COLO829 (cell line): ENCODE data around the gene SPNS1.
"Not testable (repeated sequence)": the region's sequence is repeated elsewhere in the genome, so short reads cannot be mapped to it uniquely, and the experiment has no call there.

Experiments used
- DNase-seq: peaks from one replicate; pipeline ENCODE4 v3.0.0; 2012; ENCODE audit warnings: low spot score

The SPNS1 gene

DNA sequence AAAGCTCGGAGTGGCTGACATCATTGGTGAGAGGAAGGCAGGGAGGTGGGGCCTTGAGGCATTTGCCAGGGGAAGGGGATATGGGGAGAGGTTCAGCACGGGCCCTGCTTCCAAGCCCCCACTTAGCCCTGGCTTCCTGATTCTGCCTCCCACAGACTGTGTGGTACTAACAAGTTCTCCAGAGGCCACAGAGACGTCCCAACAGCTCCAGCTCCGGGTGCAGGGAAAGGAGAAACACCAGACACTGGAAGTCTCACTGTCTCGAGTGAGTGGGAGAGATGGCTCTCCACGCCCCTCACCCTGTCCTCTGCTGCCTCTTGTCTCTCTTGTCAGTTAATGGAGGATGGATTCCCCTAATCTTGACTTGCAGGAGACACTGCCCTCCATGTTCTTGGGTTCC, 15.7 kb upstream of the SPNS1 start:
- no peak for DNase-seq

GRCh38 chr16:28964072-28964471, 10.5 kb upstream of the SPNS1 start:
- no peak for DNase-seq

DNA sequence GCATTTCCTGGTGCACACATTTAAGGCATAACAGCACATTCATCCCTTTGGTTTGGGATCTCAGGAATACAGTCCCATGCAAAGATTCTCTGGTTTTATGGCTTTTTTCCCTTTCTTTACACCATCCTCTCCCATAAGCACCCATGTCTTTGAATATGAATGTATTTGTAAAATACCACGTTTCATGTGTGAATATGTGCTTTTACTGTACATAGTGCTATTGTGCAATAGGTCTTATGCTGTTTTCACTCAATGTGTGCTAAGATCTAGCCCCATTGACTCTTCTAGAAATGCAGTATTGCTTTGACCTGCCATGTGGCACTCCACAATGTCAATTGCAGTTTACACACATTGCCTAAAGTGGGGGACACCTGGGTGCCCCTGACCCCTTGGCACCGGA, 10.1 kb upstream of the SPNS1 start:
- DNase-seq, result no peak

- no peak for DNase-seq
Observed at GRCh38 chr16:28967156-28967555, 7.4 kb upstream of the SPNS1 start.

GRCh38 chr16:28969696-28970095, 4.9 kb upstream of the SPNS1 start:
- DNase-seq, result not testable (repeated sequence)

DNA sequence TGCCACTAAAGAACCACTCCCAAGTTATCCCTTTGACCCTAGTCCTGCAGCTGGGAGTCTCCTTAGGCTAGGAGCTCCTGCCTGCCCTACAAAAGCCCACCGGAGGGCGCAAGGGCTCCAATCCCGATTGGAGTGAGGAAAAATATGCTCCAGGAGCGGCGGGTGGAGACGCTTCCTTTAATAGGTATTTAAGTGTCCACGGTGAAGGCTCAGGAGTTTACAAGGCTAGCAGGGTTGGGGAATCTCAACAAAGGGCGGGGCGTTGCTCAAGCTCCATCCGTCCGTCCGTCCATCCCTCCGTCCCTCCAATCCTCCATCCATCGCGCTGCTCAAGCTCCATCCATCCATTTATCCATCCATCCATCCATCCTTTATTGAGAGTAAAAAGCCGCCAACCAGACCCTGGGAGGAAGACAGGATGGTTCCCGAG, 556 bp upstream of the SPNS1 start:
- DNase-seq, result no peak

DNA sequence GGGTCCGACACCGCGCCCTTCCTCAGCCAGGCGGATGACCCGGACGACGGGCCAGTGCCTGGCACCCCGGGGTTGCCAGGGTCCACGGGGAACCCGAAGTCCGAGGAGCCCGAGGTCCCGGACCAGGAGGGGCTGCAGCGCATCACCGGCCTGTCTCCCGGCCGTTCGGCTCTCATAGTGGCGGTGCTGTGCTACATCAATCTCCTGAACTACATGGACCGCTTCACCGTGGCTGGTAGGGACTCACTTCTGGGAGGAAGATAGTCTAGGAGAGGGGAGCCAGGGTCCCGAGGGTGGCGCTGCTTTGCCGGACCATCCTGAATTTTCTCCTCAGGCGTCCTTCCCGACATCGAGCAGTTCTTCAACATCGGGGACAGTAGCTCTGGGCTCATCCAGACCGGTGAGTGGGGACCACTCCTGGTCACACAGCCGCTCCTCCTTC, 601 bp downstream of the SPNS1 start:
- no peak for DNase-seq

DNA sequence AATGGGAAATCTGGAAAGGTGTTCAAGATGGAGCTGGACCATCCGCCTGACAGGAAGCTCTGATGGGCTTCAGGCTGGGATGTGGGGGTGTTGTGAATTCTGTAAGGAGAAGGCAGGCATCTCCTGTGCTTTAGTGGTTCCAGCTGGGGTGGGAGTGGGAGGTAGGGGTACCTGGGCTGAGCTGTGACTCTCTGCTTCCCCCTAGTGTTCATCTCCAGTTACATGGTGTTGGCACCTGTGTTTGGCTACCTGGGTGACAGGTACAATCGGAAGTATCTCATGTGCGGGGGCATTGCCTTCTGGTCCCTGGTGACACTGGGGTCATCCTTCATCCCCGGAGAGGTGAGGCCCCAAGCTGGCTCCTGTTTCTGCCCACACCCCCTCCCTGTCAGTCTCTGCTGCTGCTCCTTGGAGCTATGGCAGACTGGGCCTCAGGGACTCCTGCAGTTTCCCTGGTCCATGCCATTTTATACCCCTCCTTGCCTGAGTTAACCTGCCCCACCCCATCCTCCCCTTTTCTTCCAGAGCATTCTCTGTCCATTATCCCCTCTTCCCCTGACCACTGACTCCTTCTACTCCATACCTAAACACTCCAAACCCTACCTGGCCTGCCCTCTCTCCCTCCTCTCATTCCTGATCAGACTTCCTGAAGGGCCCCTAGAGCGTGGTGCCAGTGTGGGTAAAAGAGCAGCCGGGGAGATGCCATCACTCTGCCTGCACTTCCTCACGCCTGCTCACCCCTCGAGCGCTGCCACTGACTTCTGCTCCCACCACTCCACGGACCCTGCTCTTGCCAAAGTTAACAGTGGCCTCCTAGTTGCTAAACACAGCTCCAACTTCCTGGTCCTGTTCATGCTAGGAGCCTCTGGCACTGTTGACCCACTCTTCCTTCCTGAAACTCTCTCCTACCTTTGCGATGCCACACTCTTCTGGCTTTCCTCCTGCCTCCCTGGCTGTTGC, 3.4 kb downstream of the SPNS1 start:
- no peak for DNase-seq

DNA sequence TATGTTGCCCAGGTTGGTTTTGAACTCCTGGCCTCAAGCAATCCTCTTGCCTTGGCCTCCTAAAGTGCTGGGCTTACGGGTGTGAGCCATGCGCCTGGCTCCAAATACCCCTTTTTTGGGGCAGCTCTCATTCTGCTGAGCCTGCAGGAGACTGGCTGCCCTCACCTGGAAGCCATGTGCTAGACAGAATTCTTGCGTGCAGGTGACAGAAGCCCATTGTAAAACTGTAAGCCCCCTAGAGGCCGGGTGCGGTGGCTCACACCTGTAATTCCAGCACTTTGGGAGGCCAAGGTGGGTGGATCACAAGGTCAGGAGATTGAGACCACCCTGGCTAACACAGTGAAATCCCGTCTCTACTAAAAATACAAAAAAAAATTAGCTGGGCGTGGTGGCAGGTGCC, 5.8 kb downstream of the SPNS1 start:
- DNase-seq, result not testable (repeated sequence)

DNA sequence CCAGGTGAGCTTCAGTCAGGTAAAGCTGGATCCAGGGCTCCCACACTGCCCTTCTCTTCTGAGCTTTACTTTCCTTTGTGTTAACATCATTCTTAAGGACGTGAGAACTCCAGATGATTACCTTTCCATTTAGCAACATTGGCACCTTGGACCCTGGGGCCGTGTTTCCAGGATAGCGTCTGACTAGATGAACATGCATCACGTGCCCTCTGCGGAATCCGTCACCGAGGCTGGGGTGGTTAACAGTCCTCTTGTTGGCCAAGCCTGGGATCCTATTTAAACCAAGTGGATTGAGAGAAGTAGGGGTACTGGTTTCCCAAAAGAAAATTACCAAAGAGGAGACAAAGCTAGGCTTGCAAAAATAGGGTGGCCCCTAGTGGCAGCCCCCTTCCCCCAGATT, 6.4 kb downstream of the SPNS1 start:
- no peak for DNase-seq

DNA sequence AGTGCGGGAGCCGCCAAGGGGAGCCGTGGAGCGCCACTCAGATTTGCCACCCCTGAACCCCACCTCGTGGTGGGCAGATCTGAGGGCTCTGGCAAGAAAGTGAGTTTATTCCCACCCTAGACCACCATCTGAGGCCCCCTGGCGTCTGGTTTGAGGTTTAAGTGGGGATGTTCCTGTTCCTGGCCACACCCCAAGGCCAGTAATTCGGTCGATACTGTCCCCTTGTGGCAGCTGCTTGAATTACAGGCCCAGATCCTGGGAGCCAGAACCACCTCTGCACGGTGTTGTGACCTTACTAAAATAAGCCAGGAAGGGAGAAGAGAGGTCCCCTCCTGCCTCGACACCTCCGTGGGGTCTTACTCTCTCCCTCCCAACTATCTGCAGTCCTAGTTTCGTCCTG, 6.9 kb downstream of the SPNS1 start:
- DNase-seq, result no peak

GRCh38 chr16:28982418-28982817, 7.8 kb downstream of the SPNS1 start:
- no peak for DNase-seq

DNA sequence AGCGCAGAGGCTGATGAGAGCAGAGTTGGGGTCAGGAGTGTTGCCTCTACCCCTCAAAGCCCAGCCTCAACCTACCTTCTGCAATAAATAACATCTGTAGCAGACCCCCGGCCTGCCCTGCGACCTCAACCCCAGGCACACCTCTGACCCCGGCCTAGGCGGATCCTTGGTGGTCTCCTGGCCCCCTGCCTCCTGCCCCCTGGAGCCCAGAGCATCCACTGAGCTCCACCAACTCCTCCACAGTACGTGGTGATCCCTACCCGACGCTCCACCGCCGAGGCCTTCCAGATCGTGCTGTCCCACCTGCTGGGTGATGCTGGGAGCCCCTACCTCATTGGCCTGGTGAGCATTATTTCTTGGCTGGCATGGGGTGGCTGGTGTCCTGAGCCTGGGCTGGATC, 8.4 kb downstream of the SPNS1 start:
- DNase-seq, result no peak

GRCh38 chr16:28983644-28984043, 9.1 kb downstream of the SPNS1 start:
- DNase-seq, result no peak

GRCh38 chr16:28984091-28984490, 9.5 kb downstream of the SPNS1 start:
- DNase-seq, result no peak

DNA sequence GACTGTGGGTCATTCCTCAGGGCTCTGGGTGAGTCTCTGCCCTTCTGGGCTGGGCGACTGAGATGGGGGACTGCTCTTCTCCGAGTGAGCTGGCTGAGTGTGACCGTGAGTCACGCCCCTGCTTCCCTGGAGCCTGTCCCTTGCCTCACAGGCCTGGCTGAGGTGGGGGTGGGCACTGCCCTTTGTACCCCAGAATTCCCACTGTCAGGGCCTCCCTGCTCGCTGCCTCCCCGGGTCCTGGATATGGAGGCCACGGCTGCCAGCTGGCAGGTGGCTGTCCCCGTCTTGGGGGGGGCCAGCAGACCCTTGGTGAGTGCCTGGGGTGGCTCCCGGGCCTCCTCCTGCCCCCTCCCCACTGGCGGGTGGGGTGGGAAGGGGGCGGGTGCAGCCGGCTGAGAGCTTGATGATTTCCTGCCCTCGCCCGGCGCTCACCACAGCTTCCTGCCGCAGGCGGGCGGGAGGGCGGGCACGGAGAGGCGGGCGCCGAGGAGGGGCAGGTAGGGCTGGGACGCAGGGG, 10.1 kb downstream of the SPNS1 start, which contains the start of gene LAT:
Gene LAT (plus strand): TSS at position 434 of the 517 bp plus-strand sequence. CDS start 366 bp downstream, outside the sequence.
- DNase-seq, result no peak

- DNase-seq, result no peak
Observed at GRCh38 chr16:28985211-28986041, 10.8 kb downstream of the SPNS1 start.

GRCh38 chr16:28986046-28986445, 11.5 kb downstream of the SPNS1 start:
- no peak for DNase-seq

- no peak for DNase-seq
Observed at GRCh38 chr16:28986492-28986891, 11.9 kb downstream of the SPNS1 start.

DNA sequence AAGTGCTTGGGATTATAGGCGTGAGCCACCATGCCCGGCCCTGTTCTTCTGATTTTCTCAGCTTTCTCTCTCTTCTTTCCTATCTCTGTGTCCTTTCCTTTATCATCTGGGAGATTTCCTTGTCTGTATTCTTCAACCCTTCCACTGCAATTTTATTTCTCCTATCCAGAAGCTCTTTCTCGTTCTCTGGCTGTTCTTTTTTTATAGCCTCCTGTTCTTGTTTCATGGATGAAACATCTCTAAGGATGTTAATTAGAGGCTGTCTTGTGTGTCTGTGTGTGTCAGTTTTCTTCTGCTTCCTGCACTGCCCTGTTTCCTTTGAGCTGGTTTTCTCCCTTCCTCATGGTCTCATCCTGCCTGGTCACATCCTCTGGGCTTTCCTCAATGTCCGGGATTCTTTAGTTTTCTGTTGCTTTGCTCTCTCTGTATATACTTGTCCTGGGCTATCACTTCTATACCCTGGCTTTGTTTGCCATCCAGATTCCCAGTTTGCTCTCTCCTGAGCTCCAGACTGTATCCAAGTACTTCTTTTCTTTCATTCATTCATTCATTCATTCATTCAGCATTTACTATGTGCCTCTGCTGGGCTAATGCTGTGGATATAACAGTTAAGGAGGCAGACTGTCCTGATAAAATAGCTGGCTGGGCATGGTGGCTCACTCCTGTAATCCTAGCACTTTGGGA, 12.7 kb downstream of the SPNS1 start:
- no peak for DNase-seq

DNA sequence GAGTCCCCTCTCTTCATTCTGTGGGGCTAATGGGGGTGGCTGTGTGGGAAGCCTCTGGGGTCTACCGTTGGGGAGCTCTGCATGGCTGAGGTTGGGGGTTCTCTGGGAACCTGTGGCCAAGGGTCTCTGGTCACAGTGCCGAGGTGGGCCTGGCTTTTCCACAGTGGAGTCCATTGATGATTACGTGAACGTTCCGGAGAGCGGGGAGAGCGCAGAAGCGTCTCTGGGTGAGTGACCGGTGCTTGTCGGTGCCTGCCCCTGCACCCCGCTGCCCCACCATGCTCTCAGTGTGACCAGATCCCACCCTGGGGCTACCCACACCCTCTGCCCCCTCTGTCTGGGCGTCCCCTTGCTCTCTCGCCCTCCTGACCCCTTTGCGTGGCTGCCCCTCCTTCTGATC, 14.8 kb downstream of the SPNS1 start:
- DNase-seq, result no peak
